Endodermal cell (in vitro differentiated cells): Measurements from ENCODE around the gene GDF11. TPM values are rescaled to one million over a fixed set of nuclear protein-coding genes. Genes with fewer than 3 reads are reported as not detected.

Experiments used
- DNase-seq: peaks from one replicate; pipeline ENCODE4 v3.0.0-alpha.2; 2017
- H3K27ac ChIP-seq: 2 replicates; pipeline ENCODE4 v1.5.1; 2013; ENCODE audit warnings: mild to moderate bottlenecking, low read depth, low read length, moderate library complexity
- H3K27me3 ChIP-seq: 2 replicates; pipeline ENCODE4 v1.6.1; 2013; ENCODE audit warnings: mild to moderate bottlenecking, low read length, moderate library complexity; ENCODE audit not compliant: insufficient read depth, control insufficient read depth, poor library complexity, severe bottlenecking
- H3K36me3 ChIP-seq: 2 replicates; pipeline ENCODE4 v1.7.0; 2013; ENCODE audit warnings: mild to moderate bottlenecking, low read length, moderate library complexity; ENCODE audit not compliant: control insufficient read depth, insufficient read depth
- H3K4me1 ChIP-seq: one replicate; pipeline ENCODE4 v1.7.0; 2013; ENCODE audit warnings: low read length; ENCODE audit not compliant: control insufficient read depth, insufficient read depth
- H3K4me3 ChIP-seq: 2 replicates; pipeline ENCODE4 v1.5.1; 2013; ENCODE audit warnings: mild to moderate bottlenecking, low read length, moderate library complexity
- H3K9ac ChIP-seq: 2 replicates; pipeline ENCODE4 v1.6.1; 2013; ENCODE audit warnings: mild to moderate bottlenecking, low read length, moderate library complexity; ENCODE audit not compliant: poor library complexity, severe bottlenecking; ENCODE audit errors: extremely low read depth
- H3K9me3 ChIP-seq: 2 replicates; pipeline ENCODE4 v1.6.1; 2013; ENCODE audit warnings: mild to moderate bottlenecking, low read length, moderate library complexity; ENCODE audit not compliant: control insufficient read depth
- H3K27ac Mint-ChIP-seq: 2 replicates; pipeline ENCODE4 v1.8.0; 2020; ENCODE audit warnings: mixed read lengths
- H3K27me3 Mint-ChIP-seq: 2 replicates; pipeline ENCODE4 v1.8.0; 2021; ENCODE audit warnings: mild to moderate bottlenecking, mixed read lengths; ENCODE audit not compliant: insufficient read depth
- H3K36me3 Mint-ChIP-seq: 2 replicates; pipeline ENCODE4 v1.8.0; 2020; ENCODE audit warnings: low read depth, mixed read lengths
- H3K4me1 Mint-ChIP-seq: 2 replicates; pipeline ENCODE4 v1.8.0; 2020; ENCODE audit warnings: mixed read lengths
- H3K4me3 Mint-ChIP-seq: 2 replicates; pipeline ENCODE4 v1.8.0; 2020; ENCODE audit warnings: mild to moderate bottlenecking, moderate library complexity, mixed read lengths
- H3K9me3 Mint-ChIP-seq: 2 replicates; pipeline ENCODE4 v1.8.0; 2020; ENCODE audit warnings: mild to moderate bottlenecking, mixed read lengths
- CTCF ChIP-seq: fragments of 200-600 bp; sonication (generic); conservative IDR thresholded peaks from 2 replicates; pipeline ENCODE4 v1.5.0; 2021; ENCODE audit warnings: antibody characterized with exemption, mild to moderate bottlenecking
- WGBS, 2 experiments: methylation state at CpG; one replicate each; pipeline versions ENCODE4 v1.1.5 to v1.1.7; 2013; ENCODE audit warnings: missing lambda C conversion rate in 2 of 2, mixed read lengths in 1 of 2; ENCODE audit not compliant: insufficient coverage in 1 of 2, insufficient read length in 1 of 2; 5-methylcytosine and 5-hydroxymethylcytosine counted together
- total RNA-seq, 2 donors: library from RNA; stranded (reverse); fragmentation: NEBNext Ultra II Directional in 1 of 2; extraction: Animal tissue kit (Norgen Biotek cat#: 25700) in 1 of 2; gene quantifications; 2 replicates in 1 of 2; 3 replicates in 1 of 2; pipeline ENCODE4 v1.2.1, GENCODE V29; 2021

GDF11 gene
- total RNA-seq, 2 donors from 2014 or later = 29.8 to 33.0 TPM

GRCh38 chr12:55762646-55763045, 19.7 kb downstream of the GDF11 start:
- no peaks in the 10 kb centered on the region for H3K27me3 Mint-ChIP-seq
- Histone ChIP-seq H3K4me3 (no peak overlapping the region), H3K9me3 (peaks cover 22% of the 10 kb centered on the region), H3K4me1 (peaks cover 5% of the 10 kb centered on the region), H3K27ac (no peak overlapping the region), H3K27me3 (no peaks in the 10 kb centered on the region), H3K36me3 (peaks cover 70% of the 10 kb centered on the region), H3K9ac (no peak overlapping the region)
- H3K4me3 Mint-ChIP-seq = no peak overlapping the region
- DNase-seq = no peak
- peaks cover 59% of the 10 kb centered on the region for H3K36me3 Mint-ChIP-seq
- peaks cover 24% of the 10 kb centered on the region for H3K4me1 Mint-ChIP-seq
- H3K9me3 Mint-ChIP-seq = peaks cover 13% of the 10 kb centered on the region
- H3K27ac Mint-ChIP-seq = no peak overlapping the region
- no peak for TF ChIP-seq CTCF

- Histone ChIP-seq H3K27me3 (no peaks in the 10 kb centered on the region), H3K4me1 (peaks cover 5% of the 10 kb centered on the region), H3K9me3 (peaks cover under 1% of the 10 kb centered on the region), H3K4me3 (no peak overlapping the region), H3K9ac (no peak overlapping the region), H3K36me3 (peaks cover 61% of the 10 kb centered on the region), H3K27ac (peak overlapping the region; percentile 59)
- H3K36me3 Mint-ChIP-seq = peaks cover 39% of the 10 kb centered on the region
- DNase-seq = no peak
- H3K9me3 Mint-ChIP-seq = no peaks in the 10 kb centered on the region
- H3K27me3 Mint-ChIP-seq = no peaks in the 10 kb centered on the region
- TF ChIP-seq CTCF = no peak
- no peak overlapping the region for H3K27ac Mint-ChIP-seq
- peaks cover 19% of the 10 kb centered on the region for H3K4me1 Mint-ChIP-seq
- WGBS, 2 experiments = 86 to 92% methylated on average over 4 to 5 of the region's 5 CpGs
- no peak overlapping the region for H3K4me3 Mint-ChIP-seq
Observed at GRCh38 chr12:55765736-55766290, 22.9 kb downstream of the GDF11 start.

- Mint-ChIP-seq H3K4me1 (peaks cover 17% of the 10 kb centered on the region), H3K36me3 (peaks cover 43% of the 10 kb centered on the region), H3K9me3 (no peaks in the 10 kb centered on the region), H3K4me3 (no peak overlapping the region), H3K27ac (no peak overlapping the region), H3K27me3 (no peaks in the 10 kb centered on the region)
- no peak for DNase-seq
- no peak for TF ChIP-seq CTCF
- no peaks in the 10 kb centered on the region for H3K27me3 ChIP-seq
- H3K4me3 ChIP-seq = no peak overlapping the region
- H3K9me3 ChIP-seq = no peaks in the 10 kb centered on the region
- 88 to 98% methylated on average over 3 to 4 of the region's 4 CpGs for WGBS, 2 experiments
- peaks cover 5% of the 10 kb centered on the region for H3K4me1 ChIP-seq
- no peak overlapping the region for H3K9ac ChIP-seq
- H3K36me3 ChIP-seq = peaks cover 66% of the 10 kb centered on the region
- no peak overlapping the region for H3K27ac ChIP-seq
Observed at GRCh38 chr12:55767156-55767555, 24.2 kb downstream of the GDF11 start.
